Endometrium (tissue), 2 donors: Measurements from ENCODE around the gene CX3CR1.
"Not testable (repeated sequence)": the region's sequence is repeated elsewhere in the genome, so short reads cannot be mapped to it uniquely, and the experiment has no call there.

Source experiments
- FAIRE-seq: peaks from 2 replicates; lab custom pipeline; 2012; peaks lifted over from hg19 to GRCh38; lab: Jason Lieb, UNC
- donor health status: control.
- donor health status: control.

Gene CX3CR1, protein sequence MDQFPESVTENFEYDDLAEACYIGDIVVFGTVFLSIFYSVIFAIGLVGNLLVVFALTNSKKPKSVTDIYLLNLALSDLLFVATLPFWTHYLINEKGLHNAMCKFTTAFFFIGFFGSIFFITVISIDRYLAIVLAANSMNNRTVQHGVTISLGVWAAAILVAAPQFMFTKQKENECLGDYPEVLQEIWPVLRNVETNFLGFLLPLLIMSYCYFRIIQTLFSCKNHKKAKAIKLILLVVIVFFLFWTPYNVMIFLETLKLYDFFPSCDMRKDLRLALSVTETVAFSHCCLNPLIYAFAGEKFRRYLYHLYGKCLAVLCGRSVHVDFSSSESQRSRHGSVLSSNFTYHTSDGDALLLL

DNA sequence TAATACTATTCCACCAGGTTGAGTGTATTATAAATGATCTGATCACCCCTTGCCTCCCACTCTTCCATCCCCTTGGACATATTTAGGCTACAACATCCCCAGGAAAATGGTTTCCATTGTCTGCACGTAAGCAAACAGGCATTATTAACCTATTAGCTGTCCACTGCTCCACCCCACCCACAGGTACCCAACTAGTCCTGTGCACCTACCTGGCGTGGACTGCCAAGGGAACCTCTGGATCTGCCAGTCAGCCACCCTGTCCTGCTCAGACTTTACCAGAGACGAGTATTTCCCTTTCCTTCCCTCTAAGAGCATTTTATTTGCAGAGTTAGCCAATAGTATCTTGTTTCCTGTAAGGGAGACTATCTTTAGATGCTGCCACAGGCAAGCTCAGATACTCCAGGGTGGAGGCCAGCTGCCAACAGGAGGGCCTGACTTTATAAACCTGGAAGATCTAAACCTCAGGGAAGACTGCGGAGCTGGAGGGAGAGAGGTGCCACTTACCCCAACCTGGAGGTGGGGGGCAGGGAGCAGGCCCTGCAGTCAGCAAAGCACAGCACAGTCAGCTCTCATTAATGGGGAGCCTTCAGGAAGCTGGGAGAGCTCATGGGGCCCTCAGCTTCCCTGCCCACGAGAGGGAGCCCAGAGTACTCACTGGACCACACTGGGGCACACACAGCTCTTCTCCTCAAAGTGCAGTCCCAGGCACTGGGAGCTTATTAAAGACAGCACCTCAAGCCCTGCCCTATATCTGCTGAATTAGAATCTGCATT lies at the start of gene CX3CR1:
CX3CR1 (minus strand) TSS at position 292 of the 773 bp plus-strand sequence. CDS start 13,527 bp downstream, outside the sequence.
- no peak for FAIRE-seq

DNA sequence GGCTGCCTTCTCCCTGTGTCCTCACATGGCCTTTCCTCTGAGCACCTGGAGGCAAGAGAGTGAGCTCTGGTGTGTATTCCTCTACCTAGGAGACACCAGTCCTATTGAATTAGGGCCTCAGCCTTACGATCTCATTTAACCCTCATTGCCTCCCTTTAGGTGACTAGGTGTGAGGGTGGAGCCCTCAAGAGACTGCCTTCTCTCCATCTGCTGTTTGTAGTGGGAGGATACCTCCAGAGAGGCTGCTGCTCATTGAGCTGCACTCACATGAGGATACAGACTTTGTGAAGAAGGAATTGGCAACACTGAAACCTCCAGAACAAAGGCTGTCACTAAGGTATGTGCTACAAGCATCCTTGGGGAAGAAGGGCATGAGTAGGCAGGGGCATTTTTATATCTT lies 49.7 kb upstream of the CX3CR1 start, which contains the start of gene CCR8:
CCR8 (plus strand) TSS at position 217 of the 400 bp plus-strand sequence. CDS start 2,623 bp downstream, outside the sequence.
- no peak for FAIRE-seq

DNA sequence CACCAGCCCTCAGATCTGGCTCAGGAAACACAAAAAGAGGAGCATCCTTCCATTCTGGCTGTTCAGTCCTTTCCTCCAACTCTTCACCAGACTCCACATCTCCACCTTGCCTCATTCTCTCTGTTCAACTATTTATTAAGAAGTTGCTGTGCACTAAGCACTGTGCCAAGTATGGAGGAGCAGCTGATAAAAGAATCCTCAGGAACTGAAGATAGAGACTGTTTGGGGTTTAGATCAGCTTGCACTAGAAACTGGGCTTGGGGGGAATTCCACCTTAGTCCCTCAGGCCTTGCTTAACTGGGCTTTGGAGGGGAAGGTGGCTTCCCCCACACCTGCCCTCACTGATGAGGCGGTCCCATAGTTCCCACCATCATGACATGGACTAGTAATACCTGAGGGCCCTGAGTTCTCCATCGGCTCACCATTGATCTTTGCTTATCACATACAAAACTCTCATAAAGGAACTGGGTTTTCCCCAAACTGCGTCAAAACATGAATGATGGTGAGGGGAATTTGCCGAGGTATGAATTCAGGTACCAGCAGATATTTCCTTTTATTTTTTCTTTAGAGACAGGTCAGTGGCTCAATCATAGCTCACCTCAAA lies 48.0 kb upstream of the CX3CR1 start:
- no peak for FAIRE-seq

DNA sequence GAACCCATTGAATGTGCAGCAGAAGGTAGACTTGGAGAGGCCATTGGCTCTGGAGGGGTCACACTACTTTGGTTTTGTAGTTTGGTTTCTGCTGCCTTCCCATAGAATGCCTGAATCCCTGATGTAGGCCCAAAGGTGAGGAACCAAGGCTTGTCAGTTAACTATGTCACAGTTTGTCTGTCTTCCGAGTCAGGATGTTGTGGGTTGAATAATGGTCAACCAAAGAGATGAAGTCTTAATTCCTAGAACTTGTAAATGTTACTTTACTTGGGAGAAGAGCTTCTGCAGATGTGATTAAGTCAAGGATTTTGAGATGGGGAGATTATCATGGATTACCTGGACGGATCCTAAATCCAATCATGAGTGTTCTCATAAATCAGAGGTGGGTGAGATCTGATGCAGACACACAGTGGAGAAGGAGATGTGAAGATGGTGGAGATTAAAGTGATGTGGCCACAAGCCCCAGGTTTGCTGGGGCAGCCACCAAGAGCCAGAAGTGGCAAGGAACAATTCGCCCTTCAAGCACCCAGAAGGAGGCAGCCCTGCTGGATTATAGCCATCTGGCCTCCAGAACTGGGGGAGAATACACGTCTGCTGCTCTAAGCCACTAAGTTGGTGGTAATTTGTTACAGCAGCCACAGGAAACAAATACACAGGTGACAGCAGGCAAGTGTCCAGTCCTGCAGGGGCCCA lies 47.4 kb upstream of the CX3CR1 start:
- no peak for FAIRE-seq

DNA sequence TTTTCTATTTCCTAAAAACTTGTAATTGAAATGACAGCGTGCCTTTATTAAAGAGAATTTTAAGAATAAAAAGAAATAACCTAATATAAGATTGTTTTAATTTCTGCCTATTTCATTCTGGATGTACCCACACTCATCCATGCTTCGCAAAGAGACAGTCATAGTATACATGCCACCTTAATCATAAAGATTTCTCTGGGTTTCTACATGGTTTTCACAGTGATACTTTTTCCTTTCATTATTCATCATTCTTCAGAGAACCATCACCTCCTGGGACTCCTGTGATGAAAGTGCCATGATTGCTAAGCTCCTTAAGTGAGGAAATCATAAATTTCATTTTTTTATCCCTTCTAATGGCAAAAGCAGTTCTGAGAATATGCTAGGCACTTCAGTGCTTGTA lies 45.4 kb upstream of the CX3CR1 start:
- FAIRE-seq: no peak

DNA sequence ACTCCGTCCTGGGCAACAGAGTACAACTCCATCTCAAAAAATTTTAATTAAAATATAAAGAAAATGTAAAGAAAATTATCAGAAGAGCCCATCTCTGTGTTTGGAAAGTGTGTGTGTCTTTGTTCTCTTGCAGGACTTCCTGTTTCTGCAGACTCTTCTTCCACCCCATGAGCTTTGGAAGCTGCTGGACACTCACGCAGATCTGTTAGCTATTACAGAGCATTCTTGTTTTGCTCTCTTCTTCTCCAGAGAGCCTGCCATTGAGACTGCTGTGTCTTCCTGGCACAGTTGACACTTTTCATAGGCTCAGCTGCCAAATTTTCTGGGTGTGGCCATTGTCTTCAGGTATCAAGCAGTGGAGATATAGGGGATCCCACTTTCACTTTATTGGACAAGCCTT lies 43.7 kb upstream of the CX3CR1 start:
- no peak for FAIRE-seq

DNA sequence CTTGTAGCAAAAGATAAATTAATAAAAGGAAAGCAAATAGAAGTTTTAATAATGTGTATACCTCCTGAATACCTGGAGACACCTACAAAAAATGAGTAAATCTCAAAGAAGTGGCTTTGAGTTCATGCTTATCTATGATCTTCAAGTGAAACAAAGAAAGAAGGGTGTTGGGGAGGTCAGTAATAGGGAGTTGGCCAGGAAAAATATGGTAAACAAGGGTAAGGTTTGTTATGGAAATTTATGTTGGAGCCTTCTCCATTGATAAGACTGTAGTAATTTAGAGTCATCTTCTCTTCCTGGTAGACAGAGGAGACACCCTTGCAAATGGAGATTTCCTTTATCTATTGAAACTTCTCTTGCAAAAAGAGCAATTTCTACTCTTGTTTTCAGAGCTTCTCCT lies 43.1 kb upstream of the CX3CR1 start:
- FAIRE-seq: no peak

DNA sequence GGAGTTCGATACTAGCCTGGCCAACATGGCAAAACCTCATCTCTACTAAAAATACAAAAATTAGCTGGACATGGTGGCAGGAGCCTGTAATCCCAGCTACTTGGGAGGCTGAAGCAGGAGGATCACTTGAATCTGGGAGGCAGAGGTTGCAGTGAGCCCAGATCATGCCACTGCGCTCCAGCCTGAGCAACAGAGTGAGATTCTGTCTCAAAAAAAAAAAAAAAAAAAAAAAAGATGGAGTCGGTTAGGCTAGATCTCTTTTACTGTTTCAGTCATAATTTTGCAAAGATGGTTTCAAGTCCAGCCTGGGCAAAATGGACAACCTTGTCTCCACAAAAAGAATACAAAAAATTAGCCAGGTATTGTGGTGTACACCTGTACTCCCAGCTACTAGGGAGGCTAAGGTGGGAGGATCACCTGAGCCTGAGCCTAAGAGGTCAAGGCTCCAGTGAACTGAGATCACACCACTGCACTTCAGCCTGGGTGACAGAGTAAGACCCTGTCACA lies 42.4 kb upstream of the CX3CR1 start:
- not testable (repeated sequence) for FAIRE-seq

DNA sequence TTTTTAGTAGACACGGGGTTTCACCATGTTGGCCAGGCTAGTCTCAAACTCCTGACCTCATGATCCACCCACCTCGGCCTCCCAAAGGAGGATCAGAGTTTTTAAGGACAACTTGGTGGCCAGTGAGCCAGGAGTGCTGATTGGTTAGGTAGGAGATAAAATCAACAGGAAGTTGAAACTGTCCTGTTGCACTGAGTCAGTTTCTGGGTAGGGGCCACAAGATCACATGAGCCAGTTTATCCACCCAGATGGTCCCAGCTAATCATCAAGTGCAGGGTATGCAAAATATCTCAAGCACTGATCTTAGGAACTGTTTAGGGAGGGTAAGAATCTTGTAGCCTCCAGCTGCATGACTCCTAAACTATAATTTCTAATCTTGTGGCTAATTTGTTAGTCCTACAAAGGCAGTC lies 41.7 kb upstream of the CX3CR1 start:
- FAIRE-seq: not testable (repeated sequence)

DNA sequence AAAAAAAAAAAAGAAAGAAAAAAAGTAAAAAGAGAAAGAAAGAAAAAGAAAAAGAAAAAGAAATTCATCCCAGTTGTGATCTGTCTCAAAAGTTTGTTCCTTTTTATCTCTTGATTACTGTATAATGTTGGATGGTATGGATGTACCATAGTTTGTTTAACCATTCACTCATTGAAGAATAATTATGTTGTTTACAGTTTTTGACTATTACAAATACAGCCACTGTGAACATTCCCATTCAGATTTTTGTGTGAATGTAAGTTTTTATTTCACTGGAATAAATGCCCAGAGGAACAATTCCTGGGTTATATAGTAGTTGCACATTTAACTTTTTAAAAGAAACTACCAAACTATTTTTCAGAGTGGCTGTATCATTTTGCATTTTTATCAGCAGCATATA lies 39.4 kb upstream of the CX3CR1 start:
- FAIRE-seq: no peak

DNA sequence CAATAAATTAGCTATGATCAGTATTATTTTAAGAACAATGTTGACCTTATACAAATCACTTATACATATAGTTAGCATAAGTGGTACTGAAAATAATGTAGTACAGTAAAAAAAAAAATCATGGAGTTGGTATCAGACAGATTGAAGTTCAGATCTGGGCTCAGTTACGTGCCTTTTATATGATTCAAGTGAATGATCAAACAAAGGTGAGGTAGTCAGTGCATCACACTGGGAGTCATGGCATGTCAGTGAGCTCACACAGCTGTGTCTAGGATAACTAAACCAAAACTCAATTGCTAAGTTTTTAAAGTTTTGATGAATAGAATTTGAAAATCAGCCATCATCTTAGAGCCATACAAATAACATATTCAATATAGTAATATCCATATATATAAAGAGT lies 38.5 kb upstream of the CX3CR1 start:
- FAIRE-seq: no peak

DNA sequence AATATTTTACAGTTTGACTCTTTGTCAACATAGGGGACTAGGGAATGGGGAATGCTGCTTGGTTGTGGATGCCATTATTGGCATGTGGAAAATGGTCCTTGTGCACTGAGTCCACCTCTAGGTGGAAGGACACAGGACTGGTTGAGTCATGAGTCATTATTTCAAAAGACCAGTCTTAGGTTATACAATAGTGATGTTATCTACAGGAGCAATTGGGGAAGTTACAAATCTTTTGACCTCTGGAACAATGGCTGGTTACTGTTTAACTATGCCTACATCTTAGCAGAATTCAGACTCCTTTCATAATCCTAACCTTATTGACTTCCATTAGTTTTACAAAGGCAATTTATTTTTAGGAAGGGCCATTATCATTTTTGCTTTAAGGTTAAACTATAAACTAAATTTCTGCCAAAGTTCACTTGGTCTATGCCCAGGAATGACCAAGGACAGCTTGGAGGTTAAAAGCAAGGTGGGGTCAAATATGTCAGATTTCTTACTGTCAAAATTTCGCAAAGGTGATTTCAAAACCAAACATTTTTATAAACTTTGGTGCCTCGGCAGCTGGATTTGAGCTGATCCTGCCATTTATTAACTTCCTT lies 37.8 kb upstream of the CX3CR1 start:
- FAIRE-seq: no peak

DNA sequence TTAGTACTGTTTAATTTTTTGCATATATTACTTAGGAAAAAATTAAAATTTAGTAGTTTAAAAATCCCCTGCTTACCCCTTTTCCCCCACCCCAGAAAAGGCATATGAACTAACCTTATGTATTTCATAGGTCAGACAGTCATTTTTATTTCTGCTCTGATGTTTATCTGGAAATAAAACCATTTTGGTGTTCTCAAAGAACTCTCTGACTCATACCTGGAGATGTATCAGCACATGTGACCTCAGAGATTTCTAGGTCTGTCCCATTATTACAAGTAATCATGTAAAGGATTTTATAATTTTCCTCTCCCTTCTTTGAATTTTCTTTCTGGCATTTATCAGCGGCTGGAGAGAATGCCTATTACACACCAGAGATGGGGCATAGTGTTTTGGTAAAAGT lies 35.6 kb upstream of the CX3CR1 start:
- FAIRE-seq: no peak

DNA sequence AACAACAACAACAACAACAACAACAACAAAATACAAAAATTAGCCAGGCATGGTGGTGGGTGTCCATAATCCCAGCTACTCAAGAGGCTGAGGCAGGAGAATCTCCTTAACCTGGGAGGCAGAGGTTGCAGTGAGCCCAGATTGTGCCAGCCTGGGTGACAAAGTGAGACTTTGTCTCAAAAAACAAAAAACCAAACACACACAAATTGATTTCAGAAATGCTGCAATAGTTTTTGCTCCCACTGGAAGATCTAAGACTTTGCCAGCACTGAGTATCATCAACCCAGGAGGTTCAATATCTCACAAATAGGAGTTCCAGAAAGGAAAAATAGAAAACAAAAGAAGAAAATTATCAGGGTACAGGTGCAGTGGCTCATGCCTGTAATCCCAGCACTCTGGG lies 33.5 kb upstream of the CX3CR1 start:
- no peak for FAIRE-seq

DNA sequence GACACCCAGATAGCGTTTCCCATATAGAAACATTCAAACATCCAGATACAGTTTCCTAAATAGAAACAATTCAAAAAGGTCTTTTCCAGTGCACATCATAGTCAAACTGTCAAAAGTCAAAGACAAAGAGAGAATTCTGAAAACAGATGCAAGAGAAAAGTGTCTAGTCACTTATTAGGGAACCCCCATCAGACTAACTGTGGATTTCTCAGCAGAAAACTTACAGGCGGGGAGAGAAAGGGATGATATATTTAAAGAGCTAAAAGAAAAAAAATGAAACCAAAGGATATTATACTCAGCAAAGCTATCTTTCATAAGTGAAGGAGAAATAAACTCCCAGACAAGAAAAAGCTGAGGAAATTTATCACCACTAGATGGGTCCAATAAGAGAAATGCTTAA lies 22.3 kb upstream of the CX3CR1 start:
- FAIRE-seq: no peak

DNA sequence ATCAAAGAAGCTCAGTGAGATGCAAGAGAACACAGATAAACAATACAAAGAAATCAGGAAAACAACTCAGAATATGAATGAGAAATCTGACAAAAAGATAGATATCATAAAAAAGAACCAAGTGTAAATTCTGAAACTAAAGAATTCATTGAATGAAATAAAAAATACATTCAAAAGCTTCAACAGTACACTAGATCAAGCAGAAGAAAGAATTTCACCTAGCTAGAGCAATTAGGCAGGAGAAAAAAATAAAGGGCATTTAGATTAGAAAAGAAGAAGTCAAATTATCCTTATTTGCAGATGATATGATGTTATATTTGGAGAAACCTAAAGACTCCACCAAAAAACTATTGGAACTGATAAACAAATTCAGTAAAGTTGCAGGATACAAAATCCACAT lies 19.4 kb upstream of the CX3CR1 start:
- no peak for FAIRE-seq

DNA sequence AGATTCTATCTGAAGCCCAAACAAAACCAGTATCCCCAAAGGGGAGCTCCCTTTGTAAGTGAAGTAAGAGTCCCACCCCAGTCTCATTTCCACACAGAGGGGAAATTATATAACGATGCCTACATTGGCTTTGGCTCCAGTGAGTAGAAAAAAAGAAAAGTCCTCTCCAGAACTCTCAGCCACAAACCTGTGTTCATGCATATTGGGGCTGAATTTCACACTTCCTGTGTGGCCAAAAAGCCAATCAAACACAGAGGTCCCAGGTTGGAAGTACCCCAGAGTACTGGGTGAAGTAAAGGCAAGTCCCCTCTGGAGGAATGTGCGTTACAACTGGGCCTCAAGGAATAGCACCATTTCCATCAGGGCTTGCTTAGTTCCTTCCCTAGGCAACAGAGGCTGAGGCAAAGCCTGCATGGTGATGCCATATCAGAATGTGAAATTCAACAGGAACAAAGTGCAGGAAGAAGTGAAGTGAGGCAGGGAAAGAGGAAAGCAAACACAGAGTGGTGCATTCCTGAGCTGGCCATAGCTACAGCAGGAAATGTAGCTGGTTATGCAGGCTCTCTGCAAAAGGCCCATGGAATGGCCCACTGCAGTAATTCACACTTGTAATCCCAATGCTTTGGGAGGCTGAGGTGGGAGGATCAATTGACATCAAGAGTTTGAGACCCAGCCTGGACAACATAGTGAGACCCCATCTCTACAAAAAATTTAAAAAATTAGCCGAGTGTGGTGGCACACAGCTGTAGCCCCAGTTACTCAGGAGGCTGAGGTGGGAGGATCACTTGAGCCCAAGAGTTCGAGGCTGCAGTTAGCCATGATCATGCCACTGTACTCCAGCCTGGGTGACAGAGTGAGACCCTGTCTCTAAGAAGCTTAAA lies 16.6 kb upstream of the CX3CR1 start:
- FAIRE-seq: no peak

DNA sequence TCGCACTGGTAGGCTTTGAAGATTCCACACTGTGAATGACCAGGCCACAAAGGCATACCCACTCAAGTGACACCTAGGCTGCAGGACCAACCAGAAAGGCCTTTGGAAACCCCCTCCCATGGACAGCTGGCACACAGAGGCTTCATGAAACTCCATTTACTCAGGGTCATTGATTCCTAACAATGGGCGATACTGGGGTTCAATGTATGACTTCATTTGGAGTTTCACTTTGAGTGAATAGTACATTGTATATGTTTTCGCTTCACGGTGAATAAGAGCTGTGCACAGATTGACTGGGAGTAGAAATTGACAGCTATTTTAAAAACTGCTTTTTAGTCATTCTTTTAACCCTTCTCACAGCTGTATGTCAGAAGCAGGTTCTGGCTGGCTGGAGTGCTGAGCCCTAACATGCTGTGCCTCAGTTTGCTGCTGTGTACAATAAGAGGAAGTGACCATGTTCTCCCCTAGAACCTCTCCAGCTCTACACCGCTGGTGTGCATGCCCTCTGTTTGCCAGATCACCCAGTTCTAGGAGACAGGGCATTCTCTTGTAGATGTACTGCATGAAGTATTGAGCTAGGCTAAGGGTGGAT lies 15.4 kb upstream of the CX3CR1 start:
- FAIRE-seq: no peak

DNA sequence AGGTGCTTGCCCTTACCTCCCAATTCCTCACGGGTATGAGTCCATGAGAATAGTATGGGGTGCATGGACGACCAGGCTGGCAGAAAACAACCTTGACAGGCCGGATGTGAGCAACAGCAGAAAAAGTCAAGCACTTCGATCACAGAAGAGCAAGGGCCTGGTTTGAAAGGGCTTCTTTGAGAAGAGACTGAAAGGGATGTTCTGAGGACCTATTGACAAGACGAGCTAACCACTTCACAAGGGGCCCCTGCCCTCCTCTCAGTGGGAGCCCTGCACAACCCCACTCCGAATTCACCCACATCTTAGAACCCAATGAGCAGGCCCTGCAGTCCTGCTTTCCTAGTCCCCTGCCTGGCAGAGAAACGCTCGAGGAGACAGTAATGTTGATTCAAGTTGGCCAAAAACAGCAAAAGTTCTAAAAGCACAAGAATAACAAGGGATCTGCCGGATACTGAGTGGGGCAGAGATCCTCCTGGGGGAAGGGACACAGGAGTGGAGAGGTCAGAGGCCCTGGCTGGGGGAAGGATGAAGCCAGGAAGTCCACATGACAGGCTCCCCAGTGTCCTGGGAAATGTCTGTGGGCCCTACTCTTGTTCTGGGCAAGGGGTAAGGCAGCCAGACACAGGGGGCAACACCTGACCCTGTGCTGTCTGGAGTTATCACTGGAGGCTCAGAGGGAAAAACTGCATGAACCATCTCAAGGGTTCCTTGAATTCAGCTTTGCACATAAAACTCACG lies 14.8 kb upstream of the CX3CR1 start:
- no peak for FAIRE-seq

DNA sequence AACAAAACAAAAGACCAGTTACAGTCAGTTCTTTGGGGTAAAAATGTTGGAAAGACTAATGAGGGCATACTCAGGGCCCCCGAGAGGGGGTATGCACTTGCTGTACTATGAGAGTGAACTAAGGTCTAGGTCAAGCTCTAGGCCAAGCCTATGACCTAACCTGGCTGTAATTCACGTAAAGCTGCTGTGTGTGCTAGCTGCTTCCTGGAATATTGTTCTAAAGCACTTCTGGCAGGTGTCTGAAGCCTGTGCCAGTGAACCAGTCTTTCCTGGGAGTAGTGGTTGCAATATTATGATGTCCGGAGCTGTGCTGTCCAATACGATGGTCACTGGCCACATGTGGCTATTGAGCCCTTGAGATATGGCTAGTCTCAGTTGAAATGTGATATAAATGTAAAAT lies 13.1 kb upstream of the CX3CR1 start:
- FAIRE-seq: no peak
